Stimulated activated CD8-positive, alpha-beta memory T cell treated with anti-CD3 and anti-CD28 coated beads, Interleukin-2, amount 100 ng/mL, for 1 hour (primary cell): ENCODE data around the gene THEMIS.
"Not testable (repeated sequence)": the region's sequence is repeated elsewhere in the genome, so short reads cannot be mapped to it uniquely, and the experiment has no call there.

ENCODE experiments used
- DNase-seq, 2 donors: peaks; one replicate each; pipeline ENCODE4 v3.0.0-alpha.2; 2020; ENCODE audit warnings: low read depth in 2 of 2

Gene THEMIS

GRCh38 chr6:127725821-127726220 lies 175.0 kb downstream of the THEMIS start:
- no peak for DNase-seq

- DNase-seq, result no peak
These were observed 182.2 kb downstream of the THEMIS start for GRCh38 chr6:127718694-127719093.

GRCh38 chr6:127717384-127717783 lies 183.5 kb downstream of the THEMIS start:
- no peak for DNase-seq

- no peak for DNase-seq
These were observed 184.4 kb downstream of the THEMIS start for GRCh38 chr6:127716465-127716864.

GRCh38 chr6:127710668-127711067 lies 190.2 kb downstream of the THEMIS start:
- DNase-seq, result no peak

GRCh38 chr6:127706216-127706615 lies 194.6 kb downstream of the THEMIS start:
- DNase-seq, result no peak

- DNase-seq, result no peak
These were observed 205.8 kb downstream of the THEMIS start for GRCh38 chr6:127695108-127695507.

GRCh38 chr6:127691146-127691545 lies 209.7 kb downstream of the THEMIS start:
- no peak for DNase-seq

- no peak for DNase-seq
These were observed 210.3 kb downstream of the THEMIS start for GRCh38 chr6:127690588-127690987.

GRCh38 chr6:127690092-127690491 lies 210.8 kb downstream of the THEMIS start:
- DNase-seq, result no peak

GRCh38 chr6:127687490-127687889 lies 213.4 kb downstream of the THEMIS start:
- not testable (repeated sequence) for DNase-seq

GRCh38 chr6:127686084-127686483 lies 214.8 kb downstream of the THEMIS start:
- no peak for DNase-seq

- DNase-seq, result no peak
These were observed 216.4 kb downstream of the THEMIS start for GRCh38 chr6:127684501-127684900.
